ENCODE data around the gene COL4A1.

The COL4A1 gene

GRCh38 chr13:110221406-110222117, 85.4 kb downstream of the COL4A1 start:
- no peaks in the 10 kb centered on the region for H3K27me3 ChIP-seq (ENCODE audit: insufficient read depth, low read length, poor library complexity, severe bottlenecking)
- H3K4me3 ChIP-seq (ENCODE audit: low read length, poor library complexity, severe bottlenecking) = no peak overlapping the region
- no peaks in the 10 kb centered on the region for H3K9me3 ChIP-seq (ENCODE audit: insufficient read depth, low read depth, low read length)
- TF ChIP-seq CTCF (conservative IDR thresholded peaks at IDR 0.05; ENCODE audit: low read length) (no peak), EZH2phosphoT487 (IDR thresholded peaks at IDR 0.05; ENCODE audit: borderline replicate concordance) (no peak)
- H3K79me2 ChIP-seq (ENCODE audit: insufficient read depth, low read length) = no peaks in the 10 kb centered on the region
- no peak overlapping the region for H3K9ac ChIP-seq (ENCODE audit: low read depth, low read length, poor library complexity, severe bottlenecking)
- H3K9me2 ChIP-seq (replicated peaks; ENCODE audit: low read depth, low read length) = no peaks in the 10 kb centered on the region
- H3K4me2 ChIP-seq (ENCODE audit: low read depth, low read length, poor library complexity, severe bottlenecking) = no peak overlapping the region
- no peaks in the 10 kb centered on the region for H3K36me3 ChIP-seq (ENCODE audit: insufficient read depth, low read length)
- H3K4me1 ChIP-seq (ENCODE audit: insufficient read depth, low read length, poor library complexity, severe bottlenecking) = no peaks in the 10 kb centered on the region
- no peaks in the 10 kb centered on the region for H4K20me1 ChIP-seq (ENCODE audit: insufficient read depth, low read length, poor library complexity, severe bottlenecking)
- no peak overlapping the region; the same call in 1 of the 2 replicates for H2AFZ ChIP-seq (ENCODE audit: low read length)
- no peaks in the 10 kb centered on the region for H3F3A ChIP-seq (ENCODE audit: low read depth)

- H3K79me2 ChIP-seq (ENCODE audit: insufficient read depth, low read length) = no peaks in the 10 kb centered on the region
- H4K20me1 ChIP-seq (ENCODE audit: insufficient read depth, low read length, poor library complexity, severe bottlenecking) = no peaks in the 10 kb centered on the region
- TF ChIP-seq CTCF (conservative IDR thresholded peaks at IDR 0.05; ENCODE audit: low read length) (no peak), EZH2phosphoT487 (IDR thresholded peaks at IDR 0.05; ENCODE audit: borderline replicate concordance) (no peak)
Observed at GRCh38 chr13:110220471-110220870, 86.5 kb downstream of the COL4A1 start.

GRCh38 chr13:110218581-110219201, 88.3 kb downstream of the COL4A1 start:
- Histone ChIP-seq H3K4me3 (ENCODE audit: low read length, poor library complexity, severe bottlenecking) (no peak overlapping the region), H3K36me3 (ENCODE audit: insufficient read depth, low read length) (no peaks in the 10 kb centered on the region), H3K4me2 (ENCODE audit: low read depth, low read length, poor library complexity, severe bottlenecking) (no peak overlapping the region), H3K9me2 (replicated peaks; ENCODE audit: low read depth, low read length) (no peaks in the 10 kb centered on the region), H2AFZ (ENCODE audit: low read length) (no peak overlapping the region), H4K20me1 (ENCODE audit: insufficient read depth, low read length, poor library complexity, severe bottlenecking) (no peaks in the 10 kb centered on the region), H3K9me3 (ENCODE audit: insufficient read depth, low read depth, low read length) (no peaks in the 10 kb centered on the region), H3K9ac (ENCODE audit: low read depth, low read length, poor library complexity, severe bottlenecking) (no peak overlapping the region), H3K79me2 (ENCODE audit: insufficient read depth, low read length) (no peaks in the 10 kb centered on the region), H3F3A (ENCODE audit: low read depth) (no peaks in the 10 kb centered on the region), H3K4me1 (ENCODE audit: insufficient read depth, low read length, poor library complexity, severe bottlenecking) (no peaks in the 10 kb centered on the region), H3K27me3 (ENCODE audit: insufficient read depth, low read length, poor library complexity, severe bottlenecking) (no peaks in the 10 kb centered on the region)
- TF ChIP-seq EZH2phosphoT487 (IDR thresholded peaks at IDR 0.05; ENCODE audit: borderline replicate concordance) (no peak), CTCF (conservative IDR thresholded peaks at IDR 0.05; ENCODE audit: low read length) (no peak)

More at GRCh38 chr13:110220471-110220870, 86.5 kb downstream of the COL4A1 start:
- no peaks in the 10 kb centered on the region for H3K4me1 ChIP-seq (ENCODE audit: insufficient read depth, low read length, poor library complexity, severe bottlenecking)
- H3K4me2 ChIP-seq (ENCODE audit: low read depth, low read length, poor library complexity, severe bottlenecking) = no peak overlapping the region
- no peak overlapping the region for H3K9ac ChIP-seq (ENCODE audit: low read depth, low read length, poor library complexity, severe bottlenecking)
- H3K9me3 ChIP-seq (ENCODE audit: insufficient read depth, low read depth, low read length) = no peaks in the 10 kb centered on the region
- no peak overlapping the region for H2AFZ ChIP-seq (ENCODE audit: low read length)
- H3F3A ChIP-seq (ENCODE audit: low read depth) = no peaks in the 10 kb centered on the region
- H3K9me2 ChIP-seq (replicated peaks; ENCODE audit: low read depth, low read length) = no peaks in the 10 kb centered on the region
- no peak overlapping the region for H3K4me3 ChIP-seq (ENCODE audit: low read length, poor library complexity, severe bottlenecking)
- H3K27me3 ChIP-seq (ENCODE audit: insufficient read depth, low read length, poor library complexity, severe bottlenecking) = no peaks in the 10 kb centered on the region
- H3K36me3 ChIP-seq (ENCODE audit: insufficient read depth, low read length) = no peaks in the 10 kb centered on the region

Data from Loucy (cell line).